ENCODE data around the gene EMD.

- no peak for TF ChIP-seq CTCF (IDR thresholded peaks at IDR 0.05)
- TF ChIP-seq POLR2A (IDR thresholded peaks at IDR 0.05): no peak
Measured at GRCh38 chrX:154353172-154353843, 25.8 kb upstream of the EMD start.

Measured in prostate gland (tissue), 2 donors.